AG04449 (cell line): ENCODE measurements around the gene EPB41.
"Not testable (repeated sequence)": the region's sequence is repeated elsewhere in the genome, so short reads cannot be mapped to it uniquely, and the experiment has no call there.

Source experiments
- CTCF ChIA-PET: fragments of 350-600 bp; formaldehyde crosslinking; extraction: SDS; loops from one replicate; lab custom pipeline; 2021; ENCODE audit warnings: antibody characterized with exemption; lab: Yijun Ruan, JAX
- POLR2A ChIA-PET: fragments of 400-600, 350-600 bp; formaldehyde crosslinking; extraction: SDS; loops from one replicate; lab custom pipeline; 2020; ENCODE audit warnings: antibody characterized with exemption, inconsistent platforms; lab: Yijun Ruan, JAX
- DNase-seq: peaks from one replicate; pipeline ENCODE4 v3.0.0-alpha.2; 2010; ENCODE audit warnings: low read depth, low spot score
- H3K4me3 ChIP-seq: 2 replicates; pipeline ENCODE4 v1.5.1; 2011; ENCODE audit warnings: low read depth, mild to moderate bottlenecking, control low read depth, low read length
- CTCF ChIP-seq: IDR thresholded peaks from one replicate; pipeline ENCODE4 v1.5.1; 2011; ENCODE audit warnings: mild to moderate bottlenecking, moderate library complexity, low read length, control low read depth, inconsistent platforms; ENCODE audit not compliant: insufficient read depth; ENCODE audit errors: missing control alignments

EPB41 gene

GRCh38 chr1:29096231-29096886, 182.0 kb downstream of the EPB41 start:
- CTCF ChIA-PET = interaction anchor here (1.0 to 1.6 kb wide), 2 partner anchors 106 to 214 kb away, joined by 3 to 4 read pairs; no protein-coding TSS in a partner anchor
- no peak for TF ChIP-seq CTCF
- POLR2A ChIA-PET = no interaction called here
- DNase-seq = no peak
- no peak overlapping the region for H3K4me3 ChIP-seq

DNA sequence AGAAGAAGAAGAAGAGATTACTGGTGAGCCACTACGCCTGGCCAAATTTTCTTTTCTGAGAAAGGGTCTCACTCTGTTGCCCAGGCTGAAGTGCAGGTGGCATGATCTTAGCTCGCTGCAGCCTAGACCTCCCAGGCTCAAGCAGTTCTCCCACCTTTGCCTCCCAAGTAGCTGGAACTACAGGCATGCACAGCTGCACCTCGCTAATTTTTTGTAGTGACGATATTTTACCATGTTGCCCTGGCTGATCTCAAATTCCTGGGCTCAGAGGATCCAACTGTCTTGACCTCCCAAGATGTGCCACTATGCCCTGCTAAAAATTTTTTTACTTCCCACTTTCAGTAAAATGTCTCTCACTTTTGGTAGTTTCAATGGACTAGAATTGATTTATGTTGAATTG, 184.9 kb downstream of the EPB41 start:
- DNase-seq = no peak
- POLR2A ChIA-PET = no interaction called here
- CTCF ChIA-PET = interaction anchor here (2.1 kb wide), 1 partner anchor 103 kb away, joined by 6 read pairs; no protein-coding TSS in a partner anchor
- no peak overlapping the region for H3K4me3 ChIP-seq
- TF ChIP-seq CTCF = no peak

GRCh38 chr1:29100487-29100886, 186.1 kb downstream of the EPB41 start:
- DNase-seq = no peak
- ChIA-PET POLR2A (no interaction called here), CTCF (interaction anchor here (2.1 kb wide), 1 partner anchor 102 kb away, joined by 6 read pairs; no protein-coding TSS in a partner anchor)
- H3K4me3 ChIP-seq = no peak overlapping the region
- no peak for TF ChIP-seq CTCF

DNA sequence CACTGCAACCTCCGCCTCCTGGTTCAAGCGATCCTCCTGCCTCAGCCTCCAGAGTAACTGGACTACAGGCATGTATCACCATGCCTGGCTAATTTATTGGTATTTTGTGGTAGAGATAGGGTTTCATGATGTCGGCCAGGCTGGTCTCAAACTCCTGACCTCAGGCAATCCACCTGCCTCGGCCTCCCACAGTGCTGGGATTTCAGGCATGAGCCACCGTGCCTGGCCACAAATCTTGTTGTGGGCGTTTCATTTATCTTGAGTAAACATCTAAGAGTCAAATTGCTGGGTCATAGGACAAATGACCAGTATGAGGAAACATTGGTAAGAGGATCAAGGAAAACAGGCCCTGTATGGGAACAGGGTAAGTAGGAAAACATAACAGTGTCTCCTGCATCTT, 191.5 kb downstream of the EPB41 start:
- H3K4me3 ChIP-seq = no peak overlapping the region
- no peak for TF ChIP-seq CTCF
- no peak for DNase-seq
- CTCF ChIA-PET = interaction anchor here (1.8 kb wide), 1 partner anchor 18 kb away, joined by 6 read pairs; the partner anchor contains the start of gene TMEM200B
- POLR2A ChIA-PET = no interaction called here

- DNase-seq, POLR2A ChIA-PET, H3K4me3 ChIP-seq: not testable (repeated sequence)
- CTCF ChIA-PET = interaction anchor here (2.0 kb wide), 2 partner anchors 9 to 94 kb away, joined by 6 to 10 read pairs; no protein-coding TSS in a partner anchor
These were observed 193.7 kb downstream of the EPB41 start for GRCh38 chr1:29108041-29108440.

GRCh38 chr1:29112705-29113412, 198.5 kb downstream of the EPB41 start:
- POLR2A ChIA-PET = no interaction called here
- no peak for TF ChIP-seq CTCF
- H3K4me3 ChIP-seq = no peak overlapping the region
- no peak for DNase-seq
- CTCF ChIA-PET = interaction anchor here (1.7 to 3.9 kb wide), 2 partner anchors 10 to 11 kb away, joined by 9 to 19 read pairs; partner anchors contain the start of gene TMEM200B
